Activated B cell treated with CpG ODN at 0.5 μM for 24 hours (primary cell): ENCODE data around the gene PLCH2. TPM values are rescaled to one million over a fixed set of nuclear protein-coding genes. Genes with fewer than 3 reads are reported as not detected.

ENCODE experiments used
- ATAC-seq: fragments of 200-7000 bp; cut with Tn5 transposase; one replicate; pipeline ENCODE4 v1.10.0; 2021; ENCODE audit warnings: low read depth, mild to moderate bottlenecking, moderate library complexity
- CTCF ChIA-PET: fragments of 350-600 bp; sonication (Branson Sonifier 250); formaldehyde crosslinking; loops from one replicate; lab custom pipeline; 2021; ENCODE audit warnings: antibody characterized with exemption; lab: Charles Lee
- POLR2A ChIA-PET: fragments of 350-600 bp; sonication (Branson Sonifier 250); formaldehyde crosslinking; loops from one replicate; lab custom pipeline; 2021; ENCODE audit warnings: antibody characterized with exemption; lab: Charles Lee
- DNase-seq: peaks from one replicate; pipeline ENCODE4 v3.0.0; 2022
- H3K27ac Mint-ChIP-seq: one replicate; pipeline ENCODE4 v1.8.0; 2020; ENCODE audit warnings: mixed read lengths
- H3K27me3 Mint-ChIP-seq: one replicate; pipeline ENCODE4 v1.8.0; 2021; ENCODE audit warnings: mixed read lengths
- H3K36me3 Mint-ChIP-seq: one replicate; pipeline ENCODE4 v1.8.0; 2021; ENCODE audit warnings: low read depth, mixed read lengths
- H3K4me1 Mint-ChIP-seq: one replicate; pipeline ENCODE4 v1.8.0; 2021; ENCODE audit warnings: mixed read lengths
- H3K4me3 Mint-ChIP-seq: one replicate; pipeline ENCODE4 v1.8.0; 2020; ENCODE audit warnings: mild to moderate bottlenecking, mixed read lengths
- H3K9me3 Mint-ChIP-seq: one replicate; pipeline ENCODE4 v1.8.0; 2020; ENCODE audit warnings: mixed read lengths
- CTCF ChIP-seq: fragments of 200-600 bp; IDR thresholded peaks from one replicate; pipeline ENCODE4 v1.8.0; 2022; ENCODE audit warnings: antibody characterized with exemption, mild to moderate bottlenecking
- intact Hi-C: fragments of 100-400 bp; cut with micrococcal nuclease; formaldehyde crosslinking; loops from one replicate; pipeline ENCODE4 v1.15.1; 2024
- total RNA-seq: library from RNA; stranded (reverse); gene quantifications from 2 replicates; pipeline ENCODE4 v1.2.3, GENCODE V29; 2022

Gene PLCH2
- total RNA-seq, 1 donor from 2014 or later, result 6.1 TPM

- Mint-ChIP-seq H3K4me1 (peaks cover 70% of the 10 kb centered on the region), H3K36me3 (no peaks in the 10 kb centered on the region), H3K9me3 (no peaks in the 10 kb centered on the region), H3K27me3 (no peaks in the 10 kb centered on the region), H3K4me3 (peak overlapping the region; percentile 59), H3K27ac (peak overlapping the region; percentile 81)
- CTCF ChIA-PET, result interaction anchor here (1.1 kb wide), 1 partner anchor 301 kb away, joined by 3 read pairs; the partner anchor contains the start of gene FAAP20
- peak; percentile 78 for ATAC-seq
- DNase-seq, result peak; percentile 46
- no peak for TF ChIP-seq CTCF
- intact Hi-C loops, result loop anchor here (2.0 kb wide), 1 partner anchor 81 kb away; no protein-coding TSS in a partner anchor
- POLR2A ChIA-PET, result interaction anchor here (1.0 to 2.7 kb wide), 4 partner anchors 30 to 90 kb away, joined by 3 to 11 read pairs (median 6); partner anchors contain the start of gene PANK4
These were observed 20.1 kb downstream of the PLCH2 start for GRCh38 chr1:2496087-2496622.

GRCh38 chr1:2496746-2497145 lies 20.7 kb downstream of the PLCH2 start:
- no peak for ATAC-seq
- peaks cover 72% of the 10 kb centered on the region for H3K4me1 Mint-ChIP-seq
- no peak overlapping the region for H3K4me3 Mint-ChIP-seq
- intact Hi-C loops, result loop anchor here (2.0 kb wide), 1 partner anchor 82 kb away; no protein-coding TSS in a partner anchor
- DNase-seq, result no peak
- H3K9me3 Mint-ChIP-seq, result no peaks in the 10 kb centered on the region
- POLR2A ChIA-PET, result interaction anchor here (1.0 to 2.7 kb wide), 4 partner anchors 30 to 89 kb away, joined by 3 to 11 read pairs (median 6); partner anchors contain the start of gene PANK4
- CTCF ChIA-PET, result interaction anchor here (1.1 kb wide), 1 partner anchor 302 kb away, joined by 3 read pairs; the partner anchor contains the start of gene FAAP20
- no peaks in the 10 kb centered on the region for H3K36me3 Mint-ChIP-seq
- peak overlapping the region; percentile 4 for H3K27ac Mint-ChIP-seq
- no peak for TF ChIP-seq CTCF
- H3K27me3 Mint-ChIP-seq, result no peaks in the 10 kb centered on the region

- Mint-ChIP-seq H3K4me1 (peaks cover 73% of the 10 kb centered on the region), H3K27ac (no peak overlapping the region), H3K4me3 (no peak overlapping the region), H3K27me3 (no peaks in the 10 kb centered on the region), H3K9me3 (no peaks in the 10 kb centered on the region), H3K36me3 (no peaks in the 10 kb centered on the region)
- DNase-seq, result no peak
- ChIA-PET POLR2A (interaction anchor here (0.6 to 2.5 kb wide), 5 partner anchors 28 to 269 kb away, joined by 3 to 8 read pairs (median 4); partner anchors contain the start of gene PANK4), CTCF (no interaction called here)
- TF ChIP-seq CTCF, result no peak
- intact Hi-C loops, result loop anchor here (2.0 kb wide), 1 partner anchor 83 kb away; no protein-coding TSS in a partner anchor
- ATAC-seq, result no peak
These were observed 21.8 kb downstream of the PLCH2 start for GRCh38 chr1:2497891-2498290.

GRCh38 chr1:2498648-2499047 lies 22.6 kb downstream of the PLCH2 start:
- POLR2A ChIA-PET, result interaction anchor here (0.7 to 1.0 kb wide), 2 partner anchors 47 to 270 kb away, joined by 3 read pairs; no protein-coding TSS in a partner anchor
- Mint-ChIP-seq H3K4me1 (peaks cover 67% of the 10 kb centered on the region), H3K4me3 (no peak overlapping the region), H3K27ac (no peak overlapping the region), H3K27me3 (no peaks in the 10 kb centered on the region), H3K9me3 (no peaks in the 10 kb centered on the region), H3K36me3 (no peaks in the 10 kb centered on the region)
- CTCF ChIA-PET, result no interaction called here
- DNase-seq (no peak), ATAC-seq (no peak)
- no peak for TF ChIP-seq CTCF
- intact Hi-C loops, result no loop called here

- H3K4me1 Mint-ChIP-seq, result peaks cover 60% of the 10 kb centered on the region
- ATAC-seq (no peak), DNase-seq (no peak)
- no peaks in the 10 kb centered on the region for H3K9me3 Mint-ChIP-seq
- no peaks in the 10 kb centered on the region for H3K36me3 Mint-ChIP-seq
- intact Hi-C loops, result no loop called here
- no peaks in the 10 kb centered on the region for H3K27me3 Mint-ChIP-seq
- TF ChIP-seq CTCF, result no peak
- ChIA-PET CTCF (no interaction called here), POLR2A (interaction anchor here (1.4 kb wide), 1 partner anchor 28 kb away, joined by 4 read pairs; the partner anchor contains the start of gene PANK4)
- no peak overlapping the region for H3K4me3 Mint-ChIP-seq
- H3K27ac Mint-ChIP-seq, result no peak overlapping the region
These were observed 23.2 kb downstream of the PLCH2 start for GRCh38 chr1:2499260-2499659.
